Measurements from ENCODE around the gene SIX5. TPM values are rescaled to one million over a fixed set of nuclear protein-coding genes. Genes with fewer than 3 reads are reported as not detected.

The SIX5 gene
- total and polyA plus RNA-seq, 9 of the 15 experiments (the other 6 are each of a cell fraction or from before 2014, with no cell fraction given), result 1.4 to 17.2 (median 7.4) TPM; not detected in 2

DNA sequence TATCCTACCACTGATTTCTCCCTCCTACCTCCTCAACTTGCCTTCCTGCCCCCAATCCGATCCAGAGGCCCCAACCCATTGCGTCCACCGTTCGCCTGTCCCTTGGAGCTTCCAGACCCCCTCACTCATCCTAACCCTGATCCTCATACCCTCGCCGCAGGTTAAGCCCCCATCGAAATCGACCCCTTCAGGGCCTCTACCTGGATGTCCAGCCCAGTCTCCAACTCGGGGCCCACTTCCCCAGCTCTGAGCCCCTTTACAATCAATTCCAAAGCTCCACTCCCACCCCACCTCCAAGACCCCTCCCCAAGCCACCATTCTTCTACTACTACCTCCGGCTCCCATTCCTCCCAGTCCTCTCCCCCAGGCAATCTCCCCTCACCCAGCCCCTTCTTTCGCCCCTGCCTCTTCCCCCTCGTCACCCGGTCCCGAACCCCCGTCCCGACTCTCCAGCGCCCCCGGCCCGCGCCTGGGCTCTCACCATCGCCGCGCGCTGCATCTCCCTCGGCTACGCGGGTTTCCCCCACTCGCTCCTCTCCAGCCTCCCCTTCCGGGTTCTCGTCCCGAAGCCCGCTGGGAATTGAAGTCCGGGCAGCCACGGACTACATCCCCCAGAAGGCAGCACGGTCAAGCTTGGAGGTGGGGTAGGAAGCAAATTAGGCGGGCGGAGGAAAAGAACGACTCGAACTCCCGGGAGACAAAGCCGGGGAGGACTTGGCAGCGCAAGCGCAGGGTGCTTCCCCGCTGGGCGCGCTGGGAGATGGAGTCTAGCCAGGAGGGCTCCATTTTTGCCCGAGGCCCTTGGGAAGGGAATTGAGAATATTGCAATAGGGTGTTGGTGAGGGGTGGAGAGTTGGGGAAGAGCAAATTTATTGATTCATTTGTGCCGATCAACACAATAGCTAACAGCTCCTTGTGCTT lies 38.4 kb downstream of the SIX5 start, which contains the start of gene FBXO46 (continued):
- TF ChIP-seq, protein P1, sequence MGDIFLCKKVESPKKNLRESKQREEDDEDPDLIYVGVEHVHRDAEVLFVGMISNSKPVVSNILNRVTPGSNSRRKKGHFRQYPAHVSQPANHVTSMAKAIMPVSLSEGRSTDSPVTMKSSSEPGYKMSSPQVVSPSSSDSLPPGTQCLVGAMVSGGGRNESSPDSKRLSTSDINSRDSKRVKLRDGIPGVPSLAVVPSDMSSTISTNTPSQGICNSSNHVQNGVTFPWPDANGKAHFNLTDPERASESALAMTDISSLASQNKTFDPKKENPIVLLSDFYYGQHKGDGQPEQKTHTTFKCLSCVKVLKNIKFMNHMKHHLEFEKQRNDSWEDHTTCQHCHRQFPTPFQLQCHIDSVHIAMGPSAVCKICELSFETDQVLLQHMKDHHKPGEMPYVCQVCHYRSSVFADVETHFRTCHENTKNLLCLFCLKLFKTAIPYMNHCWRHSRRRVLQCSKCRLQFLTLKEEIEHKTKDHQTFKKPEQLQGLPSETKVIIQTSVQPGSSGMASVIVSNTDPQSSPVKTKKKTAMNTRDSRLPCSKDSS (IDR thresholded peaks at IDR 0.05; ENCODE audit: low read depth, partially characterized antibody), result no peak
- TF ChIP-seq SREBF2 (CRISPR knock-in tag; IDR thresholded peaks at IDR 0.05) (no peak), POLR3A (IDR thresholded peaks at IDR 0.05; ENCODE audit: borderline replicate concordance, extremely low read depth, insufficient read depth, insufficient read length) (no peak), HNRNPK (IDR thresholded peaks at IDR 0.05; ENCODE audit: low read depth, low read length, poor library complexity, severe bottlenecking) (no peak), HNRNPH1 (optimal IDR thresholded peaks at IDR 0.05; ENCODE audit: low read depth, low read length) (no peak), JUND (IDR thresholded peaks at IDR 0.05; ENCODE audit: borderline replicate concordance, low read depth, low read length) (peak; percentile 56), JUND (tag; IDR thresholded peaks at IDR 0.05; ENCODE audit: borderline replicate concordance, low read depth, low read length) (no peak; the same call in 2 of the 3 replicates), SMARCE1 (IDR thresholded peaks at IDR 0.05) (peak; percentile 61), CHD2 (IDR thresholded peaks at IDR 0.05; ENCODE audit: low read depth, low read length) (peak; percentile 62), BRD9 (IDR thresholded peaks at IDR 0.05; ENCODE audit: low read depth, partially characterized antibody) (peak; percentile 11), FOXM1 (IDR thresholded peaks at IDR 0.05; ENCODE audit: low read depth) (no peak), FOXM1 (CRISPR knock-in tag; IDR thresholded peaks at IDR 0.05; ENCODE audit: low read depth) (no peak), ZNF75A (CRISPR knock-in tag; IDR thresholded peaks at IDR 0.05) (no peak), RBFOX2 (IDR thresholded peaks at IDR 0.05; ENCODE audit: low read depth, low read length) (peak; percentile 92), NR4A1 (CRISPR knock-in tag; IDR thresholded peaks at IDR 0.05) (no peak), NR4A1 (tag; IDR thresholded peaks at IDR 0.05) (no peak), GABPA (tag; conservative IDR thresholded peaks at IDR 0.05; ENCODE audit: low read depth) (peak; percentile 90), EP400 (IDR thresholded peaks at IDR 0.05) (peak; percentile 47), KDM5B (IDR thresholded peaks at IDR 0.05; ENCODE audit: insufficient replicate concordance, low read depth, low read length) (peak; percentile 69)
- TF ChIP-seq, protein P2, sequence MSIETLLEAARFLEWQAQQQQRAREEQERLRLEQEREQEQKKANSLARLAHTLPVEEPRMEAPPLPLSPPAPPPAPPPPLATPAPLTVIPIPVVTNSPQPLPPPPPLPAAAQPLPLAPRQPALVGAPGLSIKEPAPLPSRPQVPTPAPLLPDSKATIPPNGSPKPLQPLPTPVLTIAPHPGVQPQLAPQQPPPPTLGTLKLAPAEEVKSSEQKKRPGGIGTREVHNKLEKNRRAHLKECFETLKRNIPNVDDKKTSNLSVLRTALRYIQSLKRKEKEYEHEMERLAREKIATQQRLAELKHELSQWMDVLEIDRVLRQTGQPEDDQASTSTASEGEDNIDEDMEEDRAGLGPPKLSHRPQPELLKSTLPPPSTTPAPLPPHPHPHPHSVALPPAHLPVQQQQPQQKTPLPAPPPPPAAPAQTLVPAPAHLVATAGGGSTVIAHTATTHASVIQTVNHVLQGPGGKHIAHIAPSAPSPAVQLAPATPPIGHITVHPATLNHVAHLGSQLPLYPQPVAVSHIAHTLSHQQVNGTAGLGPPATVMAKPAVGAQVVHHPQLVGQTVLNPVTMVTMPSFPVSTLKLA (conservative IDR thresholded peaks at IDR 0.05), result peak; percentile 47 to 75; a peak in 3 of 4 replicates
- TF ChIP-seq, protein P3, sequence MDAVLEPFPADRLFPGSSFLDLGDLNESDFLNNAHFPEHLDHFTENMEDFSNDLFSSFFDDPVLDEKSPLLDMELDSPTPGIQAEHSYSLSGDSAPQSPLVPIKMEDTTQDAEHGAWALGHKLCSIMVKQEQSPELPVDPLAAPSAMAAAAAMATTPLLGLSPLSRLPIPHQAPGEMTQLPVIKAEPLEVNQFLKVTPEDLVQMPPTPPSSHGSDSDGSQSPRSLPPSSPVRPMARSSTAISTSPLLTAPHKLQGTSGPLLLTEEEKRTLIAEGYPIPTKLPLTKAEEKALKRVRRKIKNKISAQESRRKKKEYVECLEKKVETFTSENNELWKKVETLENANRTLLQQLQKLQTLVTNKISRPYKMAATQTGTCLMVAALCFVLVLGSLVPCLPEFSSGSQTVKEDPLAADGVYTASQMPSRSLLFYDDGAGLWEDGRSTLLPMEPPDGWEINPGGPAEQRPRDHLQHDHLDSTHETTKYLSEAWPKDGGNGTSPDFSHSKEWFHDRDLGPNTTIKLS (IDR thresholded peaks at IDR 0.05; ENCODE audit: borderline replicate concordance, low read depth), result peak; percentile 98
